Gastroesophageal sphincter (tissue), 4 donors: Measurements from ENCODE around the gene PRKAR2B. TPM values are rescaled to one million over a fixed set of nuclear protein-coding genes. Genes with fewer than 3 reads are reported as not detected.
"Not testable (repeated sequence)": the region's sequence is repeated elsewhere in the genome, so short reads cannot be mapped to it uniquely, and the experiment has no call there.

Experiments used
- ATAC-seq: fragments of 150-250 bp; one replicate; pipeline ENCODE4 v1.9.1; 2016; ENCODE audit warnings: mild to moderate bottlenecking, moderate library complexity
- H3K27ac ChIP-seq, 4 donors: fragments of 200-600 bp; sonication (generic) in 3 of 4; 1 replicate in 3 of 4; 2 replicates in 1 of 4; pipeline ENCODE4 v1.5.1; 2016 to 2019
- H3K27me3 ChIP-seq: fragments of 200-600 bp; sonication (generic); one replicate; pipeline ENCODE4 v1.5.1; 2019
- H3K36me3 ChIP-seq, 2 donors: fragments of 200-600 bp; sonication (generic); one replicate each; pipeline ENCODE4 v1.5.1; 2019; ENCODE audit warnings: control low read depth in 1 of 2
- H3K4me1 ChIP-seq, 3 donors: fragments of 200-600 bp; sonication (generic); 1 replicate in 2 of 3; 2 replicates in 1 of 3; pipeline ENCODE4 v1.5.1; 2016 to 2019; ENCODE audit warnings: control low read depth in 2 of 3
- H3K4me3 ChIP-seq, 2 donors: fragments of 200-600 bp; sonication (generic); one replicate each; pipeline ENCODE4 v1.5.1; 2019; ENCODE audit warnings: mild to moderate bottlenecking in 1 of 2, moderate library complexity in 1 of 2
- H3K9me3 ChIP-seq, 3 donors: fragments of 200-600 bp; sonication (generic); one replicate each; pipeline ENCODE4 v1.5.1; 2017 to 2019; ENCODE audit warnings: control low read depth in 2 of 3
- CTCF ChIP-seq, 4 experiments: fragments of 200-600 bp in 2 of 4; fragments of 450-650 bp in 2 of 4; sonication (generic) in 1 of 4; IDR thresholded peaks; one replicate each; pipeline ENCODE4 v1.5.1; 2017 to 2019; ENCODE audit warnings: antibody characterized with exemption in 4 of 4, mild to moderate bottlenecking in 2 of 4, moderate library complexity in 2 of 4
- EP300 ChIP-seq: sonication (generic); formaldehyde crosslinking; IDR thresholded peaks from one replicate; pipeline ENCODE4 v1.6.1; 2017; ENCODE audit warnings: antibody characterized with exemption, mild to moderate bottlenecking
- POLR2A ChIP-seq, 2 donors: fragments of 450-650 bp; IDR thresholded peaks; one replicate each; pipeline ENCODE4 v1.6.1; 2017; ENCODE audit warnings: antibody characterized with exemption in 2 of 2, mild to moderate bottlenecking in 2 of 2, moderate library complexity in 1 of 2
- POLR2AphosphoS5 ChIP-seq: sonication (generic); formaldehyde crosslinking; IDR thresholded peaks from one replicate; pipeline ENCODE4 v1.6.1; 2017; ENCODE audit warnings: antibody characterized with exemption
- WGBS, 2 donors: methylation state at CpG; one replicate each; pipeline ENCODE4 v1.1.5; 2018; ENCODE audit warnings: low coverage in 1 of 2; 5-methylcytosine and 5-hydroxymethylcytosine counted together
- total RNA-seq, 4 donors: library from RNA; depleted of rRNA; stranded (reverse); fragments of >200 nt; gene quantifications; one replicate each; pipeline ENCODE4 v1.1.0, GENCODE V29; 2016

The PRKAR2B gene
- total RNA-seq, 4 donors from 2014 or later, result 83.5 to 160 (median 119) TPM

- H3K4me1 ChIP-seq, result no peaks in the 10 kb centered on the region
- H3K4me3 ChIP-seq, result no peak overlapping the region
- H3K27me3 ChIP-seq, result no peaks in the 10 kb centered on the region
- TF ChIP-seq POLR2A (IDR thresholded peaks at IDR 0.05) (no peak), POLR2AphosphoS5 (no peak), EP300 (no peak), CTCF (IDR thresholded peaks at IDR 0.05) (no peak)
- no peaks in the 10 kb centered on the region for H3K9me3 ChIP-seq
- no peak for ATAC-seq
- H3K36me3 ChIP-seq, result no peaks in the 10 kb centered on the region
- no peak overlapping the region for H3K27ac ChIP-seq
- WGBS, 2 donors, result 73 to 79% methylated on average over 3 of the region's 3 CpGs
Measured at GRCh38 chr7:107037717-107038603, 6.5 kb upstream of the PRKAR2B start.

GRCh38 chr7:107039199-107039900 is 5.2 kb upstream of the PRKAR2B start:
- H3K9me3 ChIP-seq, result no peaks in the 10 kb centered on the region
- no peak overlapping the region for H3K4me3 ChIP-seq
- no peak overlapping the region for H3K27ac ChIP-seq
- 74 to 100% methylated on average over 2 of the region's 2 CpGs for WGBS, 2 donors
- H3K27me3 ChIP-seq, result no peaks in the 10 kb centered on the region
- H3K4me1 ChIP-seq, result peaks cover 0 to 6% (median 0%) of the 10 kb centered on the region in 3 donors
- no peak for ATAC-seq
- TF ChIP-seq EP300 (no peak), CTCF (IDR thresholded peaks at IDR 0.05) (no peak), POLR2AphosphoS5 (no peak), POLR2A (IDR thresholded peaks at IDR 0.05) (no peak)
- no peaks in the 10 kb centered on the region for H3K36me3 ChIP-seq

DNA sequence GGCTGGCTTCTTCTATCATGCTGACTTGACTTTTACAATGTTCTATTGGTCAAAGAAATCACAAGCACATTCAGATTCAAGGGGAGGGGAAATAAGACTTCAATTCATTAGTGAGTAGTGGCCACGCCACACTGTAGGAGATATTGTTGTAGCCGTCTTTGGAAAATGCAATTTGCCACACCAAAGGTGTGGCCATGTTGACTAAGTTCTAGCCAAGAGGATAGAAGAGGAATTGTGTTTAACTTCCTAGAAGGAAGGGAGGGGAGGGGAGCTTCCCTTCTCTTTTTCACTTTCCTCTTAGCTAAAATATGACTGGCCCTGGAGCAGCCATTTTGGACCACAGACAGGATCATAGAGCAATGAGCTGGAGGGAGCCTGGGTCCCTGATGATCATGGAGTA is 3.4 kb upstream of the PRKAR2B start:
- ATAC-seq, result no peak
- no peak overlapping the region for H3K4me3 ChIP-seq
- no peak for TF ChIP-seq CTCF (IDR thresholded peaks at IDR 0.05)
- no peak for TF ChIP-seq EP300
- TF ChIP-seq POLR2AphosphoS5, result no peak
- TF ChIP-seq POLR2A (IDR thresholded peaks at IDR 0.05), result no peak
- no peaks in the 10 kb centered on the region for H3K36me3 ChIP-seq
- no peak overlapping the region for H3K27ac ChIP-seq
- no peaks in the 10 kb centered on the region for H3K9me3 ChIP-seq
- 40 to 77% methylated on average over 1 to 2 of the region's 2 CpGs for WGBS, 2 donors
- peaks cover 0 to 19% (median 2%) of the 10 kb centered on the region in 3 donors for H3K4me1 ChIP-seq
- H3K27me3 ChIP-seq, result no peaks in the 10 kb centered on the region

DNA sequence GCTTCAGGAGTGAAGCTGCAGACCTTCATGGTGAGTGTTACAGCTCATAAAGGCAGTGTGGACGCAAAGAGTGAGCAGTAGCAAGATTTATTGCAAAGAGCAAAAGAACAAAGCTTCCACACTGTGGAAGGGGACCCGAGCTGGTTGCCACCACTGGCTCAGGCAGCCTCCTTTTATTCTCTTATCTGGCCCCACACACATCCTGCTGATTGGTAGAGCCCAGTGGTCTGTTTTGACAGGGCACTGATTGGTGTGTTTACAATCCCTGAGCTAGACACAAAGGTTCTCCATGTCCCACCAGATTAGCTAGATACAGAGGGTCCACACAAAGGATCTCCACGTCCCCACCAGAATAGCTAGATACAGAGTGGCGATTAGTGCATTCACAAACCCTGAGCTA is 2.7 kb upstream of the PRKAR2B start:
- not testable (repeated sequence) for ATAC-seq, H3K4me3 ChIP-seq, H3K36me3 ChIP-seq, H3K9me3 ChIP-seq, H3K27ac ChIP-seq, H3K27me3 ChIP-seq
- 96% methylated on average over 4 of the region's 4 CpGs; no CpG with 5 or more reads in 1 of the 2 donors for WGBS, 2 donors
- peaks cover 0 to 25% (median 7%) of the 10 kb centered on the region in 3 donors for H3K4me1 ChIP-seq

- not testable (repeated sequence) for ATAC-seq, H3K27me3 ChIP-seq, H3K4me3 ChIP-seq, H3K27ac ChIP-seq, H3K9me3 ChIP-seq, H3K36me3 ChIP-seq
- WGBS, 2 donors, result 96 to 100% methylated on average over 2 to 4 of the region's 43 CpGs
- H3K4me1 ChIP-seq, result peaks cover 0 to 32% (median 7%) of the 10 kb centered on the region in 3 donors
Measured at GRCh38 chr7:107042326-107042910, 2.1 kb upstream of the PRKAR2B start.
